Measurements from ENCODE around the gene RDH16. TPM values are rescaled to one million over a fixed set of nuclear protein-coding genes. Genes with fewer than 3 reads are reported as not detected.

RDH16 gene
- total RNA-seq, 2 donors from 2014 or later = 1.1 to 3.0 TPM

DNA sequence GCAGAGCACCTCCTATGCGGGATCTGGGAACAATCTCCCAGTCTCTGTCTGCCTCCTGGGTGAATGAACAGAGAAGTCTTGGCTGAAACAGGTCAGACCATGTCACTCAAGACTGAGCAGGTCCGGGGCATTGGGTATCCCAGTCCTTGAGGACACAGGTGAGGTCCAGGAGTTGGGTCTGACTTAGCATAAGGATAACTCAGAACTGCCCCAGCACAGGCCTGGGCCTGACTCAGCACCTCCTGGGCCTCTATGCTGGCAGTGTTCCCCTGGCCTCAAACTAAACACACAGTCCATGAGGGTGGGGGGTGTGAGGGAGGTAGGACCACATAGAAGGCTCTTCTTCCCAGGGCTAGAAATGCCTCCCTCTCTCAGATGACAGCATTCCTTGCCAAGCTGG is 21.7 kb downstream of the RDH16 start:
- no peak overlapping the region for H3K9ac ChIP-seq (ENCODE audit: extremely low read depth, low read length, poor library complexity, severe bottlenecking)
- peaks cover 20% of the 10 kb centered on the region for H3K27me3 Mint-ChIP-seq (ENCODE audit: insufficient read depth)
- no peak overlapping the region for H3K27ac Mint-ChIP-seq
- no peak overlapping the region for H3K4me3 ChIP-seq (ENCODE audit: low read length)
- H3K9me3 Mint-ChIP-seq = no peaks in the 10 kb centered on the region
- no peaks in the 10 kb centered on the region for H3K4me1 ChIP-seq (ENCODE audit: control insufficient read depth, insufficient read depth, low read length)
- H3K36me3 ChIP-seq (ENCODE audit: control insufficient read depth, insufficient read depth, low read length) = no peaks in the 10 kb centered on the region
- H3K27me3 ChIP-seq (ENCODE audit: control insufficient read depth, insufficient read depth, low read length, poor library complexity, severe bottlenecking) = no peaks in the 10 kb centered on the region
- TF ChIP-seq, protein P1, sequence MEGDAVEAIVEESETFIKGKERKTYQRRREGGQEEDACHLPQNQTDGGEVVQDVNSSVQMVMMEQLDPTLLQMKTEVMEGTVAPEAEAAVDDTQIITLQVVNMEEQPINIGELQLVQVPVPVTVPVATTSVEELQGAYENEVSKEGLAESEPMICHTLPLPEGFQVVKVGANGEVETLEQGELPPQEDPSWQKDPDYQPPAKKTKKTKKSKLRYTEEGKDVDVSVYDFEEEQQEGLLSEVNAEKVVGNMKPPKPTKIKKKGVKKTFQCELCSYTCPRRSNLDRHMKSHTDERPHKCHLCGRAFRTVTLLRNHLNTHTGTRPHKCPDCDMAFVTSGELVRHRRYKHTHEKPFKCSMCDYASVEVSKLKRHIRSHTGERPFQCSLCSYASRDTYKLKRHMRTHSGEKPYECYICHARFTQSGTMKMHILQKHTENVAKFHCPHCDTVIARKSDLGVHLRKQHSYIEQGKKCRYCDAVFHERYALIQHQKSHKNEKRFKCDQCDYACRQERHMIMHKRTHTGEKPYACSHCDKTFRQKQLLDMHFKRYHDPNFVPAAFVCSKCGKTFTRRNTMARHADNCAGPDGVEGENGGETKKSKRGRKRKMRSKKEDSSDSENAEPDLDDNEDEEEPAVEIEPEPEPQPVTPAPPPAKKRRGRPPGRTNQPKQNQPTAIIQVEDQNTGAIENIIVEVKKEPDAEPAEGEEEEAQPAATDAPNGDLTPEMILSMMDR (conservative IDR thresholded peaks at IDR 0.05) = no peak
- H3K36me3 Mint-ChIP-seq (ENCODE audit: low read depth) = no peaks in the 10 kb centered on the region
- no peaks in the 10 kb centered on the region for H3K9me3 ChIP-seq (ENCODE audit: control insufficient read depth, low read length)
- H3K4me3 Mint-ChIP-seq = no peak overlapping the region
- no peak for DNase-seq
- no peak overlapping the region for H3K27ac ChIP-seq (ENCODE audit: low read depth, low read length)
- peaks cover 13% of the 10 kb centered on the region for H3K4me1 Mint-ChIP-seq
- 80 to 93% methylated on average over 1 to 2 of the region's 2 CpGs for WGBS, 2 experiments (ENCODE audit: insufficient coverage in 1 of 2, insufficient read length in 1 of 2)

DNA sequence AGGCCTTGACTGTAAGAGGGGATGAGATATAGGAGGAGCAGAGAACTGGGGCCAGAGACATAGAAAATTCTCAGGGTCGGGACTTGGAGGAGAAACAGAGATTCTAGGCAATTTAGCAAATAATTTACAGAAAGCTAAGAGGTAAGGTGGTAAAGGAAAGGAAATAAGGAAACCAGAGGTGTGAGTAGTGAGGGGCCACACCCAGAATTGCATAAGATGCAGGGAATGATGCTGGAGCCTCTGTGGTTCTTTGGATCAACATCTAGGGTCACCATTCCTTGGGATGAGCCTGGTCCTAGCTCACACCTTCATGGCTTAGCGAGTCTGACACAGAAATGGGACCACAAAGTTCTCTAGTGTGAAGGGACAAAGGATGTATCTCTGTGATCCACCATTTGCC is 22.3 kb downstream of the RDH16 start:
- Histone ChIP-seq H3K27me3 (ENCODE audit: control insufficient read depth, insufficient read depth, low read length, poor library complexity, severe bottlenecking) (no peaks in the 10 kb centered on the region), H3K4me1 (ENCODE audit: control insufficient read depth, insufficient read depth, low read length) (no peaks in the 10 kb centered on the region), H3K9me3 (ENCODE audit: control insufficient read depth, low read length) (no peaks in the 10 kb centered on the region), H3K27ac (ENCODE audit: low read depth, low read length) (no peak overlapping the region), H3K9ac (ENCODE audit: extremely low read depth, low read length, poor library complexity, severe bottlenecking) (no peak overlapping the region), H3K36me3 (ENCODE audit: control insufficient read depth, insufficient read depth, low read length) (no peaks in the 10 kb centered on the region), H3K4me3 (ENCODE audit: low read length) (no peak overlapping the region)
- Mint-ChIP-seq H3K36me3 (ENCODE audit: low read depth) (no peaks in the 10 kb centered on the region), H3K27me3 (ENCODE audit: insufficient read depth) (peaks cover 20% of the 10 kb centered on the region), H3K27ac (no peak overlapping the region), H3K9me3 (no peaks in the 10 kb centered on the region), H3K4me1 (peaks cover 15% of the 10 kb centered on the region), H3K4me3 (no peak overlapping the region)
- 80 to 87% methylated on average over 2 of the region's 2 CpGs for WGBS, 2 experiments (ENCODE audit: insufficient coverage in 1 of 2, insufficient read length in 1 of 2)
- TF ChIP-seq, protein P1 (conservative IDR thresholded peaks at IDR 0.05) = no peak
- DNase-seq = no peak

DNA sequence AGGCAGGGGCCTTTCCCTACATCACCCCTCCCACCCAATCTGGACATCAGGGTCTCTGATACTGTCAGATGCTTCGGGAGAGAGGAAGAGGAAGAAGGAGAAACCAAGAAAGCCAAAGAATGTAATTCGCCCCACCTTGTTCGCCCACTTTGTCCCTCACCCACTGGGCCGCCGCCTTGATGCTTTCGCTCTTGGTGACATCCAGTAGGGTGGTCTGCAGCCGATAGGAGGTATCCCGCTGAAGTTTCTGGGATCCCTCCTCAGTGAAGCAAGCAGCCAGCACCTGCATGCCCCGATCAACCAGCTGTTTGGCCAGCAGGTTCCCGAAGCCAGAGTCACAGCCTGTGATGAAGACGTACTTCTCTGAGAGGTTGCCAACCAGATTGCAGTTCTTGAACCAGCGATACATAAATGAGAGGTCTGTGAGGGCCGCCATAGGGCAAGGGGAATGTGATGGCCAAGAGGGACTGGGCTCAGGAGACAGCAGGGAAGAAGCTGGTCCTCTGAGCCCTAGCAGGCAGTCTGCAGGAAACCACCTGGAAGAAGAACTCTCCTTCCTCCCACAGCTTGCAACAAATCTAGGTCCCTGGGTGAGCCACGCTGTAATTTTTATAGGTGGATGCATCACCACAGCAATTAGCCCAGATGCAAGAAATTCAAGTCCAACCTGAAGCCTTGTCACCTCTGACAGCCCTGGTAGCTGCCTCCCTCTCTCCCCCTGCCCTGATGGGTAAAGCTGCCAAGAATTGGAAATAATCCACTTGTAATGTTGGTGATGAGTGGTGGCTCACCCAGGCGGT is 23.4 kb downstream of the RDH16 start, which contains the start of gene SDR9C7:
TSS of gene SDR9C7 (minus strand) at position 583 of the 800 bp plus-strand sequence. CDS start at position 436, 147 bp downstream.
- H3K9ac ChIP-seq (ENCODE audit: extremely low read depth, low read length, poor library complexity, severe bottlenecking) = no peak within 1 kb of the TSS
- WGBS, 2 experiments (ENCODE audit: insufficient coverage in 1 of 2, insufficient read length in 1 of 2) = 94% methylated on average over 12 to 14 of the region's 15 CpGs
- Mint-ChIP-seq H3K9me3 (no peaks in the 10 kb centered on the region), H3K4me3 (no peak within 1 kb of the TSS), H3K4me1 (peaks cover 26% of the 10 kb centered on the region), H3K27ac (no peak within 1 kb of the TSS), H3K27me3 (ENCODE audit: insufficient read depth) (peaks cover 20% of the 10 kb centered on the region), H3K36me3 (ENCODE audit: low read depth) (no peaks in the 10 kb centered on the region)
- H3K27ac ChIP-seq (ENCODE audit: low read depth, low read length) = no peak within 1 kb of the TSS
- no peak within 1 kb of the TSS for H3K4me3 ChIP-seq (ENCODE audit: low read length)
- DNase-seq = peak; percentile 29
- no peaks in the 10 kb centered on the region for H3K4me1 ChIP-seq (ENCODE audit: control insufficient read depth, insufficient read depth, low read length)
- TF ChIP-seq, protein P1 (conservative IDR thresholded peaks at IDR 0.05) = no peak
- H3K36me3 ChIP-seq (ENCODE audit: control insufficient read depth, insufficient read depth, low read length) = no peaks in the 10 kb centered on the region
- H3K9me3 ChIP-seq (ENCODE audit: control insufficient read depth, low read length) = no peaks in the 10 kb centered on the region
- H3K27me3 ChIP-seq (ENCODE audit: control insufficient read depth, insufficient read depth, low read length, poor library complexity, severe bottlenecking) = no peaks in the 10 kb centered on the region
